ENCODE measurements around the gene MMP12. TPM values are rescaled to one million over a fixed set of nuclear protein-coding genes. Genes with fewer than 3 reads are reported as not detected.

Gene MMP12
- total and polyA plus RNA-seq, 2 experiments from 2014 or later, result not detected

- TF ChIP-seq CTCF (conservative IDR thresholded peaks at IDR 0.05; ENCODE audit: low read depth in 2 of 2), result no peak
- no peak for TF ChIP-seq STAT1 (IDR thresholded peaks at IDR 0.05; ENCODE audit: unreplicated experiment)
- TF ChIP-seq ETS1 (IDR thresholded peaks at IDR 0.05), result no peak
These were observed 50.2 kb downstream of the MMP12 start (continued) for GRCh38 chr11:102824556-102824955.

- TF ChIP-seq EZH2phosphoT487 (IDR thresholded peaks at IDR 0.05; ENCODE audit: unreplicated experiment) (no peak), ETS1 (IDR thresholded peaks at IDR 0.05) (no peak), EZH2 (IDR thresholded peaks at IDR 0.05; ENCODE audit: low read depth, unreplicated experiment) (no peak), NANOG (IDR thresholded peaks at IDR 0.05; ENCODE audit: borderline replicate concordance) (no peak), STAT1 (IDR thresholded peaks at IDR 0.05; ENCODE audit: unreplicated experiment) (no peak)
- H3F3A ChIP-seq (replicated peaks; ENCODE audit: low read depth), result no peaks in the 10 kb centered on the region
- no peak overlapping the region for H3K27ac Mint-ChIP-seq
- H3K79me2 ChIP-seq (replicated peaks; ENCODE audit: insufficient read depth), result no peaks in the 10 kb centered on the region
- ATAC-seq, result no peak
- H3K36me3 Mint-ChIP-seq (ENCODE audit: low read depth), result no peaks in the 10 kb centered on the region; the same call in 1 of the 3 replicates
- DNase-seq (ENCODE audit: low spot score), result no peak
- H4K20me1 ChIP-seq (replicated peaks; ENCODE audit: insufficient read depth), result no peaks in the 10 kb centered on the region
- peaks cover 20% of the 10 kb centered on the region for H3K9me3 Mint-ChIP-seq
- H3K4me2 ChIP-seq, result no peak overlapping the region
- no peaks in the 10 kb centered on the region for H3K36me3 ChIP-seq (ENCODE audit: insufficient read depth)
- no peaks in the 10 kb centered on the region for H3K27me3 Mint-ChIP-seq (ENCODE audit: insufficient read depth, low read depth, poor library complexity)
- H3K4me1 ChIP-seq (ENCODE audit: insufficient read depth), result no peaks in the 10 kb centered on the region
- no peak overlapping the region for H2AFZ ChIP-seq
- H3K27ac ChIP-seq (ENCODE audit: low read depth), result no peak overlapping the region
- 0 out of 2 replicates have a peak, but pooled peaks cover 9% of the 10 kb centered on the region for H3K9me2 ChIP-seq (ENCODE audit: insufficient read depth)
- no peak overlapping the region for H3K4me3 Mint-ChIP-seq
- no peaks in the 10 kb centered on the region for H3K4me1 Mint-ChIP-seq
- H3K4me3 ChIP-seq, result no peak overlapping the region
- no peaks in the 10 kb centered on the region for H3K27me3 ChIP-seq (ENCODE audit: insufficient read depth)
These were observed 55.3 kb downstream of the MMP12 start for GRCh38 chr11:102819491-102819890.

- no peak for ATAC-seq
- H3K9me3 Mint-ChIP-seq, result peaks cover 17% of the 10 kb centered on the region
- H3K4me3 ChIP-seq, result no peak overlapping the region
- no peak for DNase-seq (ENCODE audit: low spot score)
- no peaks in the 10 kb centered on the region for H3K79me2 ChIP-seq (replicated peaks; ENCODE audit: insufficient read depth)
- H3K4me1 Mint-ChIP-seq, result no peaks in the 10 kb centered on the region
- H3F3A ChIP-seq (replicated peaks; ENCODE audit: low read depth), result no peaks in the 10 kb centered on the region
- H3K4me1 ChIP-seq (ENCODE audit: insufficient read depth), result no peaks in the 10 kb centered on the region
- no peak overlapping the region for H2AFZ ChIP-seq
- no peak overlapping the region for H3K27ac Mint-ChIP-seq
- H3K36me3 Mint-ChIP-seq (ENCODE audit: low read depth), result no peaks in the 10 kb centered on the region; the same call in 1 of the 3 replicates
- no peaks in the 10 kb centered on the region for H4K20me1 ChIP-seq (replicated peaks; ENCODE audit: insufficient read depth)
- H3K27me3 Mint-ChIP-seq (ENCODE audit: insufficient read depth, low read depth, poor library complexity), result no peaks in the 10 kb centered on the region
- H3K27ac ChIP-seq (ENCODE audit: low read depth), result no peak overlapping the region
- no peaks in the 10 kb centered on the region for H3K36me3 ChIP-seq (ENCODE audit: insufficient read depth)
- no peak overlapping the region for H3K4me2 ChIP-seq
- H3K9me2 ChIP-seq (ENCODE audit: insufficient read depth), result 0 out of 2 replicates have a peak, but pooled peaks cover 3% of the 10 kb centered on the region
- H3K4me3 Mint-ChIP-seq, result no peak overlapping the region
- no peaks in the 10 kb centered on the region for H3K27me3 ChIP-seq (ENCODE audit: insufficient read depth)
- TF ChIP-seq EZH2 (IDR thresholded peaks at IDR 0.05; ENCODE audit: low read depth, unreplicated experiment) (no peak), CTCF (conservative IDR thresholded peaks at IDR 0.05; ENCODE audit: low read depth in 2 of 2) (no peak), CREB1 (CRISPR knock-in tag; IDR thresholded peaks at IDR 0.05; ENCODE audit: low read depth) (no peak), POLR2AphosphoS5 (IDR thresholded peaks at IDR 0.05; ENCODE audit: low read depth) (no peak), JUNB (IDR thresholded peaks at IDR 0.05; ENCODE audit: unreplicated experiment) (no peak), EZH2phosphoT487 (IDR thresholded peaks at IDR 0.05; ENCODE audit: unreplicated experiment) (no peak), ETS1 (IDR thresholded peaks at IDR 0.05) (no peak), ZNF114 (CRISPR knock-in tag; IDR thresholded peaks at IDR 0.05) (no peak), NANOG (IDR thresholded peaks at IDR 0.05; ENCODE audit: borderline replicate concordance) (no peak), ZNF331 (CRISPR knock-in tag; IDR thresholded peaks at IDR 0.05; ENCODE audit: low read depth) (no peak)
These were observed 61.3 kb downstream of the MMP12 start for GRCh38 chr11:102813484-102813883.
